Activated CD4-positive, alpha-beta T cell treated with anti-CD3 and anti-CD28 coated beads, Interleukin-2, Interleukin-4, amounts not matched to agents 100 ng/mL and 50 ng/mL, durations not matched to agents 16 hours and 8 hours (primary cell): ENCODE measurements around the gene PVALB.

Experiments used
- DNase-seq: peaks from one replicate; pipeline ENCODE4 v3.0.0-alpha.2; 2020; ENCODE audit warnings: low spot score

The PVALB gene

GRCh38 chr22:36816636-36817524 lies at the start of gene PVALB:
Gene PVALB (minus strand): TSS chr22:36817035. CDS start chr22:36817005, 30 bp downstream.
- DNase-seq: no peak

GRCh38 chr22:36865346-36865745 lies 48.5 kb upstream of the PVALB start:
- DNase-seq: no peak

GRCh38 chr22:36864454-36865215 lies 47.8 kb upstream of the PVALB start:
- DNase-seq: no peak

GRCh38 chr22:36863979-36864378 lies 47.1 kb upstream of the PVALB start:
- no peak for DNase-seq

GRCh38 chr22:36863281-36863680 lies 46.4 kb upstream of the PVALB start:
- DNase-seq: no peak

GRCh38 chr22:36862251-36863242 lies 45.7 kb upstream of the PVALB start:
- DNase-seq: no peak

GRCh38 chr22:36860821-36861659 lies 44.2 kb upstream of the PVALB start, which contains the start of gene NCF4:
Gene NCF4 (plus strand): TSS chr22:36861006. CDS start chr22:36861172, 166 bp downstream.
- DNase-seq: peak; percentile 87

GRCh38 chr22:36860438-36860820 lies 43.6 kb upstream of the PVALB start:
- DNase-seq: no peak

- no peak for DNase-seq
Measured at GRCh38 chr22:36860017-36860416, 43.2 kb upstream of the PVALB start.

GRCh38 chr22:36858966-36859365 lies 42.1 kb upstream of the PVALB start:
- DNase-seq: no peak

GRCh38 chr22:36858156-36858555 lies 41.3 kb upstream of the PVALB start:
- DNase-seq: no peak

GRCh38 chr22:36856792-36857135 lies 39.9 kb upstream of the PVALB start:
- no peak for DNase-seq

- DNase-seq: peak; percentile 93
Measured at GRCh38 chr22:36856121-36856791, 39.4 kb upstream of the PVALB start.

- no peak for DNase-seq
Measured at GRCh38 chr22:36855478-36855877, 38.6 kb upstream of the PVALB start.

GRCh38 chr22:36853407-36854099 lies 36.7 kb upstream of the PVALB start:
- peak; percentile 93 for DNase-seq

- no peak for DNase-seq
Measured at GRCh38 chr22:36852056-36852973, 35.5 kb upstream of the PVALB start.

GRCh38 chr22:36850682-36851081 lies 33.8 kb upstream of the PVALB start:
- no peak for DNase-seq

- DNase-seq: no peak
Measured at GRCh38 chr22:36850056-36850455, 33.2 kb upstream of the PVALB start.

GRCh38 chr22:36846949-36847348 lies 30.1 kb upstream of the PVALB start:
- DNase-seq: no peak
